Measurements from ENCODE around the gene CD99L2. TPM values are rescaled to one million over a fixed set of nuclear protein-coding genes. Genes with fewer than 3 reads are reported as not detected.

Gene CD99L2
- total and polyA plus RNA-seq, 4 donors = 22.3 to 39.6 (median 23.8) TPM

- H3K4me3 ChIP-seq = no peak overlapping the region
- peaks cover 0 to 4% (median 0%) of the 10 kb centered on the region in 4 donors for H3K9me3 ChIP-seq (ENCODE audit: control insufficient read depth in 4 of 4, insufficient read depth in 3 of 4, low read length in 3 of 4)
- DNase-seq = no peak
- WGBS, 2 donors = 72 to 83% methylated on average over 7 of the region's 7 CpGs
- no peak for TF ChIP-seq CTCF (IDR thresholded peaks at IDR 0.05; ENCODE audit: control extremely low read depth, extremely low read depth)
- H3K27ac ChIP-seq (ENCODE audit: low read depth in 1 of 2, low read length in 1 of 2) = no peak overlapping the region
- H3K36me3 ChIP-seq (ENCODE audit: control insufficient read depth in 4 of 4, insufficient read depth in 4 of 4, low read length in 4 of 4) = no peaks in the 10 kb centered on the region
- no peak for ATAC-seq (ENCODE audit: insufficient read depth, low FRiP score)
- H3K27me3 ChIP-seq (ENCODE audit: control insufficient read depth in 3 of 3, insufficient read depth in 3 of 3, low read length in 2 of 3) = no peaks in the 10 kb centered on the region
- peaks cover 0 to 5% (median 0%) of the 10 kb centered on the region in 5 donors for H3K4me1 ChIP-seq (ENCODE audit: control insufficient read depth in 5 of 5, insufficient read depth in 5 of 5, low read length in 5 of 5)
- H3K9ac ChIP-seq (ENCODE audit: insufficient read depth in 1 of 2, low read length in 2 of 2) = no peak overlapping the region
Observed at GRCh38 chrX:150907474-150907873, 9.0 kb upstream of the CD99L2 start.

GRCh38 chrX:150906694-150907093 is 8.2 kb upstream of the CD99L2 start:
- Histone ChIP-seq H3K9me3 (ENCODE audit: control insufficient read depth in 4 of 4, insufficient read depth in 3 of 4, low read length in 3 of 4) (peaks cover 0 to 3% (median 0%) of the 10 kb centered on the region in 4 donors), H3K27me3 (ENCODE audit: control insufficient read depth in 3 of 3, insufficient read depth in 3 of 3, low read length in 2 of 3) (no peaks in the 10 kb centered on the region), H3K4me3 (no peak overlapping the region), H3K4me1 (ENCODE audit: control insufficient read depth in 5 of 5, insufficient read depth in 5 of 5, low read length in 5 of 5) (peaks cover 0 to 7% (median 0%) of the 10 kb centered on the region in 5 donors), H3K27ac (ENCODE audit: low read depth in 1 of 2, low read length in 1 of 2) (no peak overlapping the region), H3K36me3 (ENCODE audit: control insufficient read depth in 4 of 4, insufficient read depth in 4 of 4, low read length in 4 of 4) (no peaks in the 10 kb centered on the region), H3K9ac (ENCODE audit: insufficient read depth in 1 of 2, low read length in 2 of 2) (no peak overlapping the region)
- DNase-seq (no peak), ATAC-seq (ENCODE audit: insufficient read depth, low FRiP score) (no peak)
- 77 to 92% methylated on average over 6 of the region's 6 CpGs for WGBS, 2 donors
- no peak for TF ChIP-seq CTCF (IDR thresholded peaks at IDR 0.05; ENCODE audit: control extremely low read depth, extremely low read depth)

- no peak overlapping the region for H3K9ac ChIP-seq (ENCODE audit: insufficient read depth in 1 of 2, low read length in 2 of 2)
- 76 to 94% methylated on average over 3 of the region's 3 CpGs for WGBS, 2 donors
- H3K4me1 ChIP-seq (ENCODE audit: control insufficient read depth in 5 of 5, insufficient read depth in 5 of 5, low read length in 5 of 5) = peaks cover 0 to 7% (median 0%) of the 10 kb centered on the region in 5 donors
- H3K27ac ChIP-seq (ENCODE audit: low read depth in 1 of 2, low read length in 1 of 2) = no peak overlapping the region
- DNase-seq (no peak), ATAC-seq (ENCODE audit: insufficient read depth, low FRiP score) (no peak)
- H3K27me3 ChIP-seq (ENCODE audit: control insufficient read depth in 3 of 3, insufficient read depth in 3 of 3, low read length in 2 of 3) = no peaks in the 10 kb centered on the region
- no peak for TF ChIP-seq CTCF (IDR thresholded peaks at IDR 0.05; ENCODE audit: control extremely low read depth, extremely low read depth)
- no peaks in the 10 kb centered on the region for H3K36me3 ChIP-seq (ENCODE audit: control insufficient read depth in 4 of 4, insufficient read depth in 4 of 4, low read length in 4 of 4)
- peaks cover 0 to 3% (median 0%) of the 10 kb centered on the region in 4 donors for H3K9me3 ChIP-seq (ENCODE audit: control insufficient read depth in 4 of 4, insufficient read depth in 3 of 4, low read length in 3 of 4)
- no peak overlapping the region for H3K4me3 ChIP-seq
Observed at GRCh38 chrX:150905293-150905692, 6.8 kb upstream of the CD99L2 start.

GRCh38 chrX:150903110-150903508 is 4.6 kb upstream of the CD99L2 start:
- Histone ChIP-seq H3K27me3 (ENCODE audit: control insufficient read depth in 3 of 3, insufficient read depth in 3 of 3, low read length in 2 of 3) (no peaks in the 10 kb centered on the region), H3K9ac (ENCODE audit: insufficient read depth in 1 of 2, low read length in 2 of 2) (peak overlapping the region in 1 of 2 donors; percentile 1), H3K4me3 (no peak overlapping the region), H3K9me3 (ENCODE audit: control insufficient read depth in 4 of 4, insufficient read depth in 3 of 4, low read length in 3 of 4) (peaks cover 0 to 3% (median 0%) of the 10 kb centered on the region in 4 donors), H3K4me1 (ENCODE audit: control insufficient read depth in 5 of 5, insufficient read depth in 5 of 5, low read length in 5 of 5) (peaks cover 0 to 7% (median 0%) of the 10 kb centered on the region in 5 donors), H3K36me3 (ENCODE audit: control insufficient read depth in 4 of 4, insufficient read depth in 4 of 4, low read length in 4 of 4) (no peaks in the 10 kb centered on the region), H3K27ac (ENCODE audit: low read depth in 1 of 2, low read length in 1 of 2) (no peak overlapping the region)
- DNase-seq (no peak), ATAC-seq (ENCODE audit: insufficient read depth, low FRiP score) (no peak)
- TF ChIP-seq CTCF (IDR thresholded peaks at IDR 0.05; ENCODE audit: control extremely low read depth, extremely low read depth) = no peak
- WGBS, 2 donors = 56 to 86% methylated on average over 6 of the region's 6 CpGs

Measured in lung (tissue), 12 donors.